ENCODE measurements around the gene PSEN2. TPM values are rescaled to one million over a fixed set of nuclear protein-coding genes. Genes with fewer than 3 reads are reported as not detected.

PSEN2 gene
- total RNA-seq, 1 experiment from 2014 or later: 6.6 TPM

DNA sequence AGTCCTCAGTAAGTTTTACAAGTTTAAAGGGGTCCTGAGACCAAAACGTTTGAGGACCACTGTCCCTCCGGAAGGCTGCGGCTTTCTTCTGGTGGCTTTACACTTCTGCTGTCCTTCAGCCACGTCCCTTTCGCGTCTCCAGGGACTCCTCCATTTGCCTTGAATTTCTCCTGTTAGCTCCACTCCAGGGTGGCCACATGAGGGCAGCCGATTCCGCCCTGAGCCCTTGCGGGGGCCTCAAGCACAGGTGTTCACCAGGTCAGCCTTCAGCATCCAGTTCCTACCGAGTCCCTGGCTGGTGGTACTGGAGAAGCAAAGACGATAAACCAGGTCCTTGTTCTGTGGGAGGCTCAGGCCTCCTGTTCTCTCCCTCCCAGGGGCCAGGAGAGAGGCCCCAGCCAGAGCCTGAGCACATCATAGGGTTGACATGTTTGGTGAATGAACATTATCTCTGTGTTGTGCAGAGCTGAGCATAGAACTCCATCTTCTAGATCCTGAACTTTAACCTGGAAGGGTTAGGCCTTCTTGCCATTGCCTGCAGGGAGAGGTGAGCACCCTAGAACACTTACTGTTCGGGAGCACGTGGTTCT lies 42.3 kb downstream of the PSEN2 start:
- intact Hi-C loops (cut with micrococcal nuclease; ENCODE audit: unreplicated experiment): no loop called here
- TF ChIP-seq, protein P1, sequence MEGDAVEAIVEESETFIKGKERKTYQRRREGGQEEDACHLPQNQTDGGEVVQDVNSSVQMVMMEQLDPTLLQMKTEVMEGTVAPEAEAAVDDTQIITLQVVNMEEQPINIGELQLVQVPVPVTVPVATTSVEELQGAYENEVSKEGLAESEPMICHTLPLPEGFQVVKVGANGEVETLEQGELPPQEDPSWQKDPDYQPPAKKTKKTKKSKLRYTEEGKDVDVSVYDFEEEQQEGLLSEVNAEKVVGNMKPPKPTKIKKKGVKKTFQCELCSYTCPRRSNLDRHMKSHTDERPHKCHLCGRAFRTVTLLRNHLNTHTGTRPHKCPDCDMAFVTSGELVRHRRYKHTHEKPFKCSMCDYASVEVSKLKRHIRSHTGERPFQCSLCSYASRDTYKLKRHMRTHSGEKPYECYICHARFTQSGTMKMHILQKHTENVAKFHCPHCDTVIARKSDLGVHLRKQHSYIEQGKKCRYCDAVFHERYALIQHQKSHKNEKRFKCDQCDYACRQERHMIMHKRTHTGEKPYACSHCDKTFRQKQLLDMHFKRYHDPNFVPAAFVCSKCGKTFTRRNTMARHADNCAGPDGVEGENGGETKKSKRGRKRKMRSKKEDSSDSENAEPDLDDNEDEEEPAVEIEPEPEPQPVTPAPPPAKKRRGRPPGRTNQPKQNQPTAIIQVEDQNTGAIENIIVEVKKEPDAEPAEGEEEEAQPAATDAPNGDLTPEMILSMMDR (conservative IDR thresholded peaks at IDR 0.05; ENCODE audit: low read depth, low read length): peak; percentile 34
- TF ChIP-seq EZH2 (IDR thresholded peaks at IDR 0.05; ENCODE audit: borderline replicate concordance, low read depth, low read length, poor library complexity, severe bottlenecking): no peak
- no TSS peak for BruUV-seq (replicated peaks)
- DNase-seq (ENCODE audit: low spot score): peak; percentile 25
- CTCF ChIA-PET: no interaction called here
- Histone ChIP-seq H3K4me1 (ENCODE audit: insufficient read depth, low read length, poor library complexity, severe bottlenecking) (no peaks in the 10 kb centered on the region), H3K36me3 (ENCODE audit: insufficient read depth, low read length, poor library complexity, severe bottlenecking) (no peaks in the 10 kb centered on the region), H3K27me3 (replicated peaks; ENCODE audit: insufficient read depth, low read depth, low read length, poor library complexity) (no peaks in the 10 kb centered on the region), H3K9me3 (ENCODE audit: low read depth, low read length, poor library complexity, severe bottlenecking) (no peaks in the 10 kb centered on the region), H3K4me3 (ENCODE audit: low read depth, low read length, poor library complexity, severe bottlenecking) (no peak overlapping the region), H3K27ac (ENCODE audit: low read depth, low read length, poor library complexity, severe bottlenecking) (no peak overlapping the region)
- POLR2A ChIA-PET (ENCODE audit: low non-redundant PET): no interaction called here

DNA sequence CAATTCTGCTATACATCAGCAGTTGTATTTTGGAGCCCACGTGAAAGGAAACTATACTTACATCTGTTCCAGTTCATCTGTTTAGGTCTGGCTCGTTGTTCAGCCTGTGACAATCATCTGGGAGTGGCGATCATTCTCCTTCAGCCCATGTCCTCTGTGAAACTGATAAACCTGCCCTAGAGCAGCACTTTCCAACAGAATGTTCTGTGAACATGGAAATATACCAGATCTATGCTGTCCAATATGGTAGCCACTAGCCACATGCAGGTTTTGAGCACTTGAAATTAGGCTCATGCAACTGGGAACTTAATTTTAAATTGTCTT lies 45.2 kb downstream of the PSEN2 start:
- no peak for TF ChIP-seq EZH2 (IDR thresholded peaks at IDR 0.05; ENCODE audit: borderline replicate concordance, low read depth, low read length, poor library complexity, severe bottlenecking)
- TF ChIP-seq, protein P1 (conservative IDR thresholded peaks at IDR 0.05; ENCODE audit: low read depth, low read length): no peak
- DNase-seq (ENCODE audit: low spot score): no peak
- POLR2A ChIA-PET (ENCODE audit: low non-redundant PET): no interaction called here
- Histone ChIP-seq H3K27ac (ENCODE audit: low read depth, low read length, poor library complexity, severe bottlenecking) (no peak overlapping the region), H3K27me3 (replicated peaks; ENCODE audit: insufficient read depth, low read depth, low read length, poor library complexity) (no peaks in the 10 kb centered on the region), H3K9me3 (ENCODE audit: low read depth, low read length, poor library complexity, severe bottlenecking) (no peaks in the 10 kb centered on the region), H3K4me1 (ENCODE audit: insufficient read depth, low read length, poor library complexity, severe bottlenecking) (no peaks in the 10 kb centered on the region), H3K36me3 (ENCODE audit: insufficient read depth, low read length, poor library complexity, severe bottlenecking) (no peaks in the 10 kb centered on the region), H3K4me3 (ENCODE audit: low read depth, low read length, poor library complexity, severe bottlenecking) (no peak overlapping the region)
- CTCF ChIA-PET: no interaction called here
- intact Hi-C loops (cut with micrococcal nuclease; ENCODE audit: unreplicated experiment): no loop called here
- no TSS peak for BruUV-seq (replicated peaks)

DNA sequence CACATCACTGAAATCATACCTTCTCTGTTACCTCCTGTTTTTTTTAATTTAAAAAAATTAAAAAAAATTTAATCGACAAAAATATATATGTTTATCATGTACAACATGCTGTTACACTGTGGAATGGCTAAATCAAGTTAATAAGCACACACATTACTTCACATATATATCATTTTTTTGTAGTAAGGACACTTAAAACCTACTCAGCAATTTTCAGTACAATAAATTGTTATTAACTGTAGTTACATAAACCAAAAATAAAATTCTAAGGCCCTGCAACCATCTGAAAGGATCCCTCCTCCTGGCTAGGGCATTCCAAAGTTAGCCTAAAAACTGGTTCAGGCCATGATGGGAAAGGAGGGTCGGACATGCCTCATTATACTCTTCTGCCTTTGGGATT lies 46.1 kb downstream of the PSEN2 start:
- no TSS peak for BruUV-seq (replicated peaks)
- H3K27ac ChIP-seq (ENCODE audit: low read depth, low read length, poor library complexity, severe bottlenecking): no peak overlapping the region
- no peaks in the 10 kb centered on the region for H3K36me3 ChIP-seq (ENCODE audit: insufficient read depth, low read length, poor library complexity, severe bottlenecking)
- no peaks in the 10 kb centered on the region for H3K9me3 ChIP-seq (ENCODE audit: low read depth, low read length, poor library complexity, severe bottlenecking)
- no peak for DNase-seq (ENCODE audit: low spot score)
- intact Hi-C loops (cut with micrococcal nuclease; ENCODE audit: unreplicated experiment): no loop called here
- H3K4me3 ChIP-seq (ENCODE audit: low read depth, low read length, poor library complexity, severe bottlenecking): no peak overlapping the region
- TF ChIP-seq, protein P1 (conservative IDR thresholded peaks at IDR 0.05; ENCODE audit: low read depth, low read length): no peak
- TF ChIP-seq EZH2 (IDR thresholded peaks at IDR 0.05; ENCODE audit: borderline replicate concordance, low read depth, low read length, poor library complexity, severe bottlenecking): no peak
- H3K4me1 ChIP-seq (ENCODE audit: insufficient read depth, low read length, poor library complexity, severe bottlenecking): no peaks in the 10 kb centered on the region
- POLR2A ChIA-PET (ENCODE audit: low non-redundant PET): no interaction called here
- no peaks in the 10 kb centered on the region for H3K27me3 ChIP-seq (replicated peaks; ENCODE audit: insufficient read depth, low read depth, low read length, poor library complexity)
- CTCF ChIA-PET: no interaction called here

All from A673 (cell line).